SU-DHL-6 (cell line): ENCODE results near the gene ALS2.

Experiments
- EZH2phosphoT487 ChIP-seq: fragments of 200-600 bp; sonication (generic), shearing (Covaris generic); conservative IDR thresholded peaks from 2 replicates; pipeline ENCODE4 v1.6.1; 2018; ENCODE audit warnings: mild to moderate bottlenecking, antibody characterized with exemption, low read length, moderate library complexity, mixed read lengths
- TF ChIP-seq, protein P1 (sequence below): fragments of 200-600 bp; sonication (generic); IDR thresholded peaks from one replicate; pipeline ENCODE4 v1.5.1; 2017; ENCODE audit warnings: antibody characterized with exemption, mild to moderate bottlenecking, low read length, moderate library complexity; ENCODE audit not compliant: insufficient read depth, poor library complexity, severe bottlenecking

DNA sequence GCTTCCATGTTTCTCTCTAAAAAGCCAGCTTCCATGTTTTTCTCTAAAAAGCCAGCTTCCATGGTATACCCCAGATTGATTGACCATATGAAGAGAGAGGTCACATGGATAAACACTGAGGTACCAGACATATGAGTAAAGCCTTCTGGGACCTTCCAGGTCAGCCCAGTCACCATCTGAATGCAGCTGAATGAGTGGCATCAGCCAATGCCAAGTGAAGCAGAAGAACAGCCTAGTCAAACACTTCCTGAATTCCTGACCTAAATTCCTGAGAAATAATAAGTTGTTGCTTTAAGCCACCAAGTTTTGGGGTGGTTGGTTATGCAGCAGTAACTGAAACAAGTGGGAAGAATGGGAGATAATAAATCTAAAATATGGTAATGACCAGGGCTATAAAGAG, 5.7 kb upstream of the ALS2 start:
- TF ChIP-seq, protein P1, sequence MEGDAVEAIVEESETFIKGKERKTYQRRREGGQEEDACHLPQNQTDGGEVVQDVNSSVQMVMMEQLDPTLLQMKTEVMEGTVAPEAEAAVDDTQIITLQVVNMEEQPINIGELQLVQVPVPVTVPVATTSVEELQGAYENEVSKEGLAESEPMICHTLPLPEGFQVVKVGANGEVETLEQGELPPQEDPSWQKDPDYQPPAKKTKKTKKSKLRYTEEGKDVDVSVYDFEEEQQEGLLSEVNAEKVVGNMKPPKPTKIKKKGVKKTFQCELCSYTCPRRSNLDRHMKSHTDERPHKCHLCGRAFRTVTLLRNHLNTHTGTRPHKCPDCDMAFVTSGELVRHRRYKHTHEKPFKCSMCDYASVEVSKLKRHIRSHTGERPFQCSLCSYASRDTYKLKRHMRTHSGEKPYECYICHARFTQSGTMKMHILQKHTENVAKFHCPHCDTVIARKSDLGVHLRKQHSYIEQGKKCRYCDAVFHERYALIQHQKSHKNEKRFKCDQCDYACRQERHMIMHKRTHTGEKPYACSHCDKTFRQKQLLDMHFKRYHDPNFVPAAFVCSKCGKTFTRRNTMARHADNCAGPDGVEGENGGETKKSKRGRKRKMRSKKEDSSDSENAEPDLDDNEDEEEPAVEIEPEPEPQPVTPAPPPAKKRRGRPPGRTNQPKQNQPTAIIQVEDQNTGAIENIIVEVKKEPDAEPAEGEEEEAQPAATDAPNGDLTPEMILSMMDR = no peak
- TF ChIP-seq EZH2phosphoT487 = no peak
